HepG2 (cell line): ENCODE measurements around the gene MBTPS1. TPM values are rescaled to one million over a fixed set of nuclear protein-coding genes. Genes with fewer than 3 reads are reported as not detected.
A peak's percentile ranks its signal among the peaks of the same experiment; 100 is the strongest.

Source experiments
- ATAC-seq: fragments of 200-7000 bp; cut with Tn5 transposase; 3 replicates; pipeline ENCODE4 v1.9.1; 2020; ENCODE audit warnings: mild to moderate bottlenecking, moderate library complexity
- BruUV-seq: library from RNA; stranded (reverse); fragments of 400-500 nt; replicated peaks from 2 replicates; lab custom pipeline; 2021; lab: Mats Ljungman, UMichigan
- CTCF ChIA-PET: fragments of 300-600 bp; formaldehyde crosslinking; extraction: SDS; loops from one replicate; lab custom pipeline; 2021; ENCODE audit warnings: low total read pairs, inconsistent platforms, low intra/inter-chr PET ratio; lab: Yijun Ruan, JAX
- POLR2A ChIA-PET: fragments of 350-600 bp; sonication (Branson Sonifier 250); formaldehyde crosslinking; loops from one replicate; lab custom pipeline; 2020; ENCODE audit warnings: antibody characterized with exemption, inconsistent platforms; lab: Yijun Ruan, JAX
- DNase-seq: peaks from one replicate; pipeline ENCODE4 v3.0.0-alpha.2; 2015; ENCODE audit warnings: low spot score
- FAIRE-seq: peaks from 3 replicates; lab custom pipeline; 2011; peaks lifted over from hg19 to GRCh38; lab: Jason Lieb, UNC
- H2AFZ ChIP-seq: one replicate; pipeline ENCODE4 v1.6.1; 2011; ENCODE audit warnings: low read length, inconsistent platforms
- H3K27ac ChIP-seq: fragments of 300-600 bp; 3 replicates; pipeline ENCODE4 v1.8.0; 2011; ENCODE audit warnings: mixed run types, mild to moderate bottlenecking, mixed read lengths, low read length, inconsistent platforms; ENCODE audit not compliant: insufficient read depth; ENCODE audit errors: extremely low read length
- H3K27me3 ChIP-seq, 2 experiments: fragments of 200-600 bp in 1 of 2; 2 replicates in 1 of 2; 3 replicates in 1 of 2; pipeline versions ENCODE4 v1.6.0 to v1.8.0; 2011; ENCODE audit warnings: low read length in 2 of 2, mild to moderate bottlenecking in 2 of 2, moderate library complexity in 2 of 2, inconsistent platforms in 1 of 2; ENCODE audit not compliant: insufficient read depth in 2 of 2, control insufficient read depth in 1 of 2
- H3K36me3 ChIP-seq, 2 experiments: fragments of 200-600 bp in 1 of 2; replicated peaks in 1 of 2; 2 replicates in 1 of 2; 3 replicates in 1 of 2; pipeline versions ENCODE4 v1.5.1 to v1.8.0; 2011; ENCODE audit warnings: low read length in 2 of 2, inconsistent platforms in 1 of 2; ENCODE audit not compliant: insufficient read depth in 2 of 2, control insufficient read depth in 1 of 2
- H3K4me1 ChIP-seq: 2 replicates; pipeline ENCODE4 v1.5.1; 2012; ENCODE audit warnings: low read length, inconsistent platforms; ENCODE audit not compliant: insufficient read depth
- H3K4me2 ChIP-seq: 2 replicates; pipeline ENCODE4 v1.6.0; 2011; ENCODE audit warnings: low read depth, low read length, inconsistent platforms
- H3K4me3 ChIP-seq, 3 experiments: fragments of 200-600 bp in 1 of 3; sonication (generic), shearing (Covaris generic) in 1 of 3; replicated peaks in 1 of 3; 2 replicates each; pipeline ENCODE4 v1.5.1; 2011 to 2016; ENCODE audit warnings: low read length in 3 of 3, inconsistent platforms in 2 of 3, low read depth in 2 of 3, mild to moderate bottlenecking in 2 of 3, control low read depth in 1 of 3, mixed read lengths in 1 of 3; ENCODE audit not compliant: insufficient read depth in 1 of 3
- H3K79me2 ChIP-seq: one replicate; pipeline ENCODE4 v1.6.1; 2011; ENCODE audit warnings: low read length, inconsistent platforms; ENCODE audit not compliant: insufficient read depth
- H3K9ac ChIP-seq: 2 replicates; pipeline ENCODE4 v1.6.0; 2011; ENCODE audit warnings: mild to moderate bottlenecking, low read depth, low read length, inconsistent platforms; ENCODE audit not compliant: insufficient read depth
- H3K9me3 ChIP-seq: 2 replicates; pipeline ENCODE4 v1.5.1; 2012; ENCODE audit warnings: mild to moderate bottlenecking, low read length
- H4K20me1 ChIP-seq: 2 replicates; pipeline ENCODE4 v1.6.0; 2011; ENCODE audit warnings: inconsistent platforms, mild to moderate bottlenecking, low read length, moderate library complexity; ENCODE audit not compliant: insufficient read depth
- AHR ChIP-seq: IDR thresholded peaks from 2 replicates; pipeline ENCODE4 v1.6.1; 2018; ENCODE audit warnings: missing genetic modification reagents, missing compliant biosample characterization
- CENPX ChIP-seq: sonication (generic); formaldehyde crosslinking; IDR thresholded peaks from 2 replicates; pipeline ENCODE4 v1.9.0; 2021; ENCODE audit warnings: mild to moderate bottlenecking, missing genetic modification reagents, moderate library complexity
- CTCF ChIP-seq: sonication (generic); formaldehyde crosslinking; IDR thresholded peaks from 2 replicates; pipeline ENCODE4 v1.5.0; 2020; ENCODE audit warnings: mild to moderate bottlenecking, missing genetic modification reagents, moderate library complexity
- KAT7 ChIP-seq: IDR thresholded peaks from 2 replicates; pipeline ENCODE4 v1.6.1; 2018; ENCODE audit warnings: borderline replicate concordance, missing compliant biosample characterization
- MED13 ChIP-seq: sonication (generic); formaldehyde crosslinking; IDR thresholded peaks from 2 replicates; pipeline ENCODE4 v1.5.0; 2020; ENCODE audit warnings: missing genetic modification reagents
- NFYB ChIP-seq: sonication (generic); formaldehyde crosslinking; IDR thresholded peaks from 2 replicates; pipeline ENCODE4 v1.4.0; 2020; ENCODE audit warnings: missing genetic modification reagents
- NPAS2 ChIP-seq: sonication (generic); formaldehyde crosslinking; IDR thresholded peaks from 2 replicates; pipeline ENCODE4 v1.8.0; 2022; ENCODE audit warnings: mild to moderate bottlenecking, missing genetic modification reagents, borderline replicate concordance
- POLR2AphosphoS2 ChIP-seq: IDR thresholded peaks from 2 replicates; pipeline ENCODE4 v1.6.1; 2011; ENCODE audit warnings: low read depth, low read length, improper control_type of control experiment
- PRPF4 ChIP-seq: fragments of 200-400 bp; formaldehyde crosslinking; IDR thresholded peaks from 2 replicates; pipeline ENCODE4 v1.6.1; 2016; ENCODE audit warnings: low read length, low read depth; ENCODE audit not compliant: poor library complexity, severe bottlenecking
- RAD21 ChIP-seq: fragments of 450-650 bp; formaldehyde crosslinking; IDR thresholded peaks from 2 replicates; pipeline ENCODE4 v1.5.0; 2020; ENCODE audit warnings: mild to moderate bottlenecking
- SALL2 ChIP-seq: sonication (generic); formaldehyde crosslinking; IDR thresholded peaks from 2 replicates; pipeline ENCODE4 v1.8.1; 2023; ENCODE audit warnings: mild to moderate bottlenecking, missing genetic modification reagents, inconsistent platforms
- SAP130 ChIP-seq: IDR thresholded peaks from 2 replicates; pipeline ENCODE4 v1.6.1; 2016; ENCODE audit warnings: low read depth
- SMC3 ChIP-seq: IDR thresholded peaks from 2 replicates; pipeline ENCODE4 v1.6.1; 2011; ENCODE audit warnings: low read length, improper control_type of control experiment
- STAG1 ChIP-seq: sonication (generic); formaldehyde crosslinking; IDR thresholded peaks from 2 replicates; pipeline ENCODE4 v1.4.0; 2020; ENCODE audit warnings: missing genetic modification reagents
- ZBTB38 ChIP-seq: sonication (generic); formaldehyde crosslinking; IDR thresholded peaks from 2 replicates; pipeline ENCODE4 v1.5.1; 2020; ENCODE audit warnings: mild to moderate bottlenecking, missing genetic modification reagents
- ZFP37 ChIP-seq: sonication (generic); formaldehyde crosslinking; IDR thresholded peaks from 2 replicates; pipeline ENCODE4 v1.4.0; 2020; ENCODE audit warnings: missing genetic modification reagents, borderline replicate concordance
- ZNF124 ChIP-seq: sonication (generic); formaldehyde crosslinking; IDR thresholded peaks from 2 replicates; pipeline ENCODE4 v1.4.0; 2020; ENCODE audit warnings: missing genetic modification reagents
- WGBS: methylation state at CpG from one replicate; pipeline ENCODE4 v1.1.6; 2017; ENCODE audit warnings: low lambda C conversion rate; 5-methylcytosine and 5-hydroxymethylcytosine counted together
- in situ Hi-C: cut with HindIII; loops from 2 replicates; pipeline ENCODE4 v1.10.0; 2017; ENCODE audit warnings: low pct_unique_long_range_greater_than_20kb; ENCODE audit not compliant: extremely low pct_ligation_motif_present
- intact Hi-C: fragments of 100-400 bp; cut with micrococcal nuclease; formaldehyde crosslinking; loops from one replicate; pipeline ENCODE4 v1.10.0; 2022; ENCODE audit not compliant: unreplicated experiment
- polyA plus RNA-seq, 8 experiments: library from polyadenylated mRNA; depleted of rRNA in 3 of 8; stranded (reverse) in 7 of 8; unstranded in 1 of 8; fragments of >200 nt; fragmentation: Illumina TruSeq in 4 of 8; extraction: Trizol in 4 of 8; gene quantifications; 2 replicates each; pipeline versions ENCODE4 v1.2.1 to v1.2.3, GENCODE V29; 2011 to 2016; ENCODE audit warnings: low read depth in 4 of 8, missing spikeins in 1 of 8, mixed read lengths in 1 of 8; ENCODE audit not compliant: insufficient read depth in 1 of 8
- total RNA-seq, 5 experiments: library from RNA; depleted of rRNA; stranded (reverse); fragments of >200 nt; fragmentation: Illumina TruSeq; extraction: Trizol; gene quantifications; 2 replicates each; pipeline ENCODE4 v1.2.3, GENCODE V29; 2016; ENCODE audit warnings: low read depth in 1 of 5

The MBTPS1 gene
- total and polyA plus RNA-seq, 2 of the 13 experiments (the other 11 are each of a cell fraction or from before 2014, with no cell fraction given) = 56.7 to 91.3 TPM

GRCh38 chr16:84088695-84089395 lies 27.9 kb downstream of the MBTPS1 start:
- no peaks in the 10 kb centered on the region for H3K4me1 ChIP-seq
- H3K79me2 ChIP-seq = no peaks in the 10 kb centered on the region
- peak; percentile 58 for ATAC-seq
- H4K20me1 ChIP-seq = peaks cover 4% of the 10 kb centered on the region; the same call in 1 of the 2 replicates
- no peak overlapping the region for H3K4me3 ChIP-seq
- FAIRE-seq = peak; percentile 4
- in situ Hi-C loops (loop anchor here (5.0 kb wide), 1 partner anchor 88 kb away; no protein-coding TSS in a partner anchor), intact Hi-C loops (no loop called here)
- no peak overlapping the region for H3K4me2 ChIP-seq
- H3K9ac ChIP-seq = no peak overlapping the region
- ChIA-PET POLR2A (no interaction called here), CTCF (interaction anchor here (0.7 to 1.2 kb wide), 2 partner anchors 86 to 98 kb away, joined by 3 read pairs; partner anchors contain the start of gene TAF1C)
- BruUV-seq = no TSS peak
- H3K9me3 ChIP-seq = no peaks in the 10 kb centered on the region
- no peaks in the 10 kb centered on the region for H3K27me3 ChIP-seq
- 93% methylated on average over 14 of the region's 15 CpGs for WGBS
- peak; percentile 24 for DNase-seq
- H3K36me3 ChIP-seq = peaks cover 36 to 87% of the 10 kb centered on the region in 2 experiments
- H2AFZ ChIP-seq = no peak overlapping the region
- TF ChIP-seq STAG1 (CRISPR knock-in tag) = peak; percentile 24
- peak; percentile 52 for TF ChIP-seq SMC3
- no peak for TF ChIP-seq PRPF4
- TF ChIP-seq CENPX = no peak
- 0 out of 2 replicates have a peak, but pooled peaks have one; percentile 25 for TF ChIP-seq SAP130 (CRISPR knock-in tag)
- no peak for TF ChIP-seq ZFP37 (CRISPR knock-in tag)
- TF ChIP-seq MED13 = no peak
- no peak for TF ChIP-seq NPAS2
- 0 out of 2 replicates have a peak, but pooled peaks have one; percentile 27 for TF ChIP-seq RAD21
- TF ChIP-seq AHR (CRISPR knock-in tag) = no peak
- TF ChIP-seq SALL2 (CRISPR knock-in tag) = no peak
- no peak for TF ChIP-seq KAT7 (CRISPR knock-in tag)
- no peak for TF ChIP-seq ZNF124 (CRISPR knock-in tag)
- no peak for TF ChIP-seq NFYB
- peak; percentile 52 for TF ChIP-seq CTCF (CRISPR knock-in tag)
- TF ChIP-seq POLR2AphosphoS2 = no peak
- TF ChIP-seq ZBTB38 (CRISPR knock-in tag) = 0 out of 2 replicates have a peak, but pooled peaks have one; percentile 42
- H3K27ac ChIP-seq = no peak overlapping the region
